Stimulated activated CD4-positive, alpha-beta T cell treated with anti-CD3 and anti-CD28 coated beads, Interleukin-15, amount 100 ng/mL, for 24 hours (primary cell): Measurements from ENCODE around the gene SMIM5.

Source experiments
- DNase-seq: peaks from one replicate; pipeline ENCODE4 v3.0.0-alpha.2; 2020

SMIM5 gene

DNA sequence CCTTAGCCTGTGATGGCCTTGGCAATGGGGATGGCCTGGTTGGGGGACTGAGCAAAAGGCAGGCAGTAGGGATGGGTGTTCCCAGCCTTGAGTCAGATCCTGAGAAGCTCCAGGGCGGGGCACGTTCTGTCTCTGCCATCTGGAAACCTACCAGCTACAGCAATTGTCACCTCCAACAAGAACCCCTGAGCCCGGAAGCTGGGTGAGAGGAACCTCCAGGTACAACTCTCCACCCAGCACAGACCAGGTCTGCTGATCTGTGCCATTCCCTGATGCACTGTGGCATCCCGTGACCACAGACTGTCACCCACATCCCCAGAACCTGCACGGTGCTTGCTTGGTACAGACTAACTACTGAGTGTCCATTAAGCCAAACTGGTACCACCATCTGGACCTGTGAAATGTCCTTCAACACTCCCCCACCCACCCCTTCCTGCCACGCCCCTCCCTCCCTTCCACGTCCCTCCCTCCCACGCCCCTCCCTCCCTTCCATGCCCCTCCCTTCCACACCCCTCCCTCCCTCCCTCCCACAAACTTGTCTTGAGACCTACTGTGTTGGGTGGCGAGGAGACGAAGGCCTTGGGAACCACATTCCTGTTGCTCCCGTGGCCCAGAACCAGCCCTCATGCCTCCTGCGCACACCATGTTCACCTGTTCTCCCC is 29.1 kb upstream of the SMIM5 start:
- DNase-seq = no peak

DNA sequence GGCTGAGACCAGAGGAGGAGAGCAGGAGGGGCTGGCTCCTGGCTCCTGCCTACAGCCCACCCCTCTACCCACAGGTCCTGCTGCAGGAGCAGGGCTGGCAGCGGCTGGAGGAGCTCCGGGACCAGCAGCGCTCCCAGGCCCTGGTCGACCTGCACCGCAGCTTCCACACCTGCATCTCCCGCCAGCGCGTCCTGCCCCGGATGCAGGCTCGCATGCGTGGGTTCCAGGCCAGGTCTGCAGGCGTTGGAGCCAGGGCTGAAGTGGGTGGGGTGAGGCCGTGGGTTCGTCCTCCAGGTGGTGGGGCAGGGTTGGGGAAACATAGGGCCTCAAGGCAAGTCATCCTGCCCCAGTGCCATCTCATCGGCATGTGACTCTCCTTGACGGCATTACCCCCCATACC is 27.4 kb upstream of the SMIM5 start:
- no peak for DNase-seq

DNA sequence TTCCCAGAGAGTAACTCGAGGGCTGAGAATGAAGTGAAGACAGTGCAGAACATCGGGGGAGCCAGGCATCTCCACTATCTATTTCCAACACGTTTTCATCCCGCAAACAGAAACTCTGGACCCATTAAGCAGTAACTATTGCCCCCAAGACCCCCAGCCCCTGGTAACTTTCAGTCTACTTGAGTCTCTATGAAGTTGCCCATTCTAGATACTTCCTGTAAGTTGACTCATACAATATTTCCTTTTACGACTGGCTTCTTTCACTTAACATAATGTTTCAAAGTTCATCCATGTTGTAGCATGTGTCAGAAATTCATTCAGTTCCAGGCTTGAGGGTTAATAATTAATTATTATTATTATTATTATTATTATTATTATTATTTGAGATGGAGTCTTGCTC is 26.1 kb upstream of the SMIM5 start:
- DNase-seq = no peak

DNA sequence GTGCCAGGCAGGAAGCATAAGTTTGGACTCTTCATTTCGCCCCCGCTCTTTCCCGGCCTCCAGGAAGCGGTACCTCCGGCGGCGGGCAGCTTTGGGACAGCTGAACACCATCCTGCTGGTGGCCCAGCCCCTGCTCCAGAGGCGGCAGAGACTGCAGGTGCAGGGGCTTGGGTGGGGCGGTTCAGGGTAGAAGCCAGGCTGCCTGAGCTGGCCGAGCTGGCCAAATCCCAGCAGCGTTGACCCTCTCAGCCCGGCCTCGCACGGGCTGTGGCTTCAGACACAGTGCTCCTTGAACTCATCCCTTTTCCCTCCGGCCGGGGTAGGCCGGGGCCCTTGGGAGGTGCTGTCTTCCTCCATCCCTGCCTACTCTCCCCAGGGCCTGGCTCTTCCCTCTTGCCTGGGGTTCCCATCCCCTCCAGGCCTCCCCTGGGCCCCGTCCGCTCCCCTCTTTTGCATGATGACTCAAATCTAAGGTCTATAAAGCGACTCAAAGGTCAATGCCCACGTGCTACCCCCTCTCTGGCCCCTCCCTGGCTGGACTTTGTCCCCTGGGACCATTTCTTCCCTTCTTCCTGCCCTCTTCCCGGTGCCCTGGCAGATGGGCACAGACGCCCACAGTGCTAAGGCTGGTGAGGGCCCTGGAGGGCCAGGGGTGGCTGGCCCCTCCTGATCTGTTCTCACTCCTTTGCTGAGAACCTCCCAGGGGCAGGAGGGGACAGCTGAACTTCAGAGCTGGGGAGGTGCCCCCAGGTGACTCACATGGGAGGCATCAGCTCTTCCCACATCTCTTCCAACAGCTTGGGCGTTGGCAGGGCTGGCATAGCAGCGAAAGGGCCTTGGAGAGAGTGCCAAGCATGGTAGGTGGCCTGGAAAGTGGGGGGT is 22.9 kb upstream of the SMIM5 start:
- no peak for DNase-seq

DNA sequence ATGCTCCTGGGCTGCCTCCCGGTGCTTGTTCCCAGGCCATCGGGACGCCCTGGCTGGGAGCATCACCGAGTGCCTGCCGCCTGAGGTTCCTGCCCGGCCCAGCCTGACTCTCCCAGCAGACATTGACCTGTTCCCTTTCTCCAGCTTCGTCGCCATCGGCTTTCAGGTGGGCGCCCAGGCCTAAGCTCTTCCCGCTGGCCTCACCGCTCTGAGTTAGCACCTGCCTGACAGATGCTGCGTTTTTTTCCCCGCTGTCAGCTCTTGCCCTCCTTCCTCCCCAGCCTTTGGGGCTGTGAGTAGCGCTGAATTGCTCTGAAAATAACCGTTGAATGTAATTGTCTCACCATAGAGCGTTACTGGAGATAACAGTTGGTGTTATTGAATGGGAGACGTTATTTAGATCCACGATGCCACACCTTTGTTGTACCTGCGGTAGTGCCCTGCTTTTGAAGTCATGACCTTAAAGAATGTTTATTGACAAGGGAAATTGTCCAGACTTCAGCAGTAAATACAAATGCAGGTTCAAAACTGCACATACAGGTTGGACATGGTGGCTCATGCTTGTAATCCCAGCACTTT is 21.3 kb upstream of the SMIM5 start:
- no peak for DNase-seq

DNA sequence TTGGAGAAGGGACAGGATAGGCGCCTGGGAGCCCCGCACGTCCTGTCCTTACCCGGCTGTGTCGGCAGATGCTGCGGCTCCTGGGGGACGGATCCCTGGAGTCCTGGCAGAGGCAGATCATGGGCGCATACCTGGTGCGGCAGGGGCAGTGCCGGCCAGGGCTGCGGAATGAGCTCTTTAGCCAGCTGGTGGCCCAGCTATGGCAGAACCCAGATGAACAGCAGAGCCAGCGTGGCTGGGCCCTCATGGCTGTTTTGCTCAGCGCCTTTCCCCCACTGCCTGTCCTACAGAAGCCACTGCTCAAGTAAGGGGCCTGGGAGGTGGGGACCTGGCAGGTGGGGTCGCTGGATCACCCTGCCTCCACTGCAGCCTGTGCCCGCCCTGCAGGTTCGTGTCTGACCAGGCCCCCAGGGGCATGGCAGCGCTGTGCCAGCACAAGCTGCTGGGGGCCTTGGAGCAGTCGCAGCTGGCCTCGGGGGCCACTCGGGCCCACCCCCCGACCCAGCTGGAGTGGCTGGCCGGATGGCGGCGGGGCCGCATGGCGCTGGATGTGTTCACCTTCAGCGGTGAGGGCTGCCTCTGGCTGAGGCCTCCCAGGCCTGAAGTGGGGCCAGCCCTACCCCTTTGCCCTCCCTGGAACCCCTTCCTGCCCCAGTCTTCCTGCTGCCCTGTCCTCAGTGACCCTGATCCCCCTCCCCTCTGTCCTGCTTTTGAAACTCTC is 20.2 kb upstream of the SMIM5 start:
- DNase-seq = no peak

DNA sequence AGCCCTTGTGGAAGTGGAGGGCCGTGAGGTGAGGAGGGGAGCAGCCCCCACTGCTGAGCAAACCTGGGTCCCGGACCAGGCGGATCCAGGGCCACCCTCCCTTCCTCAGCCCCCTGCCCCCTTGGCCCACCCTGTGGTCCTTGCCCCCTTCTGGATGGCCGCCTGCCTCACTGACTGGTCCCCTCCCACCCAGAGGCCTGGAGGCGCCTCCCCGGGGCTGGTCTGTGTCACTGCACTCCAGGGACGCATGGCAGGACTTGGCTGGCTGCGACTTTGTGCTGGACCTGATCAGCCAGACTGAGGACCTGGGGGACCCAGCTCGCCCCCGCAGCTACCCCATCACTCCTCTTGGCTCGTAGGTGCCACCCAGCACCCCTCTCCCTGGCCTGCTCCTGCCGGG is 19.2 kb upstream of the SMIM5 start:
- DNase-seq = no peak

DNA sequence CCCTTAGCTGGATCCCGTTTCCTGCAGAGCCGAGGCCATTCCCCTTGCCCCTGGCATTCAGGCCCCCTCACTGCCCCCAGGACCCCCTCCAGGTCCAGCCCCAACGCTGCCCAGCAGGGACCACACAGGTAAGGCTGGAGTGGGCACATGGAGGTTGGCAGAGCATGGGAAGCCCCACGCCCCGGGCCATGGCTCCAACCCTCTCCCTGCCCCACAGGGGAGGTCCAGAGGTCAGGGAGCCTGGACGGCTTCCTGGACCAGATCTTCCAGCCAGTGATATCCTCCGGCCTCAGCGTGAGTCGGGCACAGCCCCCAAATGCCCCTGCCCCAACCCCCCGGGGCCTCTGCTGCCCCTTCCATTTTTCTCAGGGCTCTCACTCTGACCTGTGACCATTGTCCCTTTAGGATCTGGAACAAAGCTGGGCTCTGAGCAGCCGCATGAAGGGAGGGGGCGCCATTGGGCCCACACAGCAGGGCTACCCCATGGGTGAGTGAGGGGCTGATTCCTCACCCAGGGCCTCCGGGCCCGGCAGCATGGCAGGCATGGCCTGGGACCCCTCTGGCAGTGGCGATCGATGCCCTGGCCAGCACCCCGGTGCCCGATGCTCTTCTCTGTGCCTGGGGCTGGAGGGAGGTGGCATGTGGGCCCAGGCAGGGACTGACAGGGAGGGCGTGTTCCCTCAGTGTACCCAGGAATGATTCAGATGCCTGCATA is 18.5 kb upstream of the SMIM5 start:
- DNase-seq = no peak

DNA sequence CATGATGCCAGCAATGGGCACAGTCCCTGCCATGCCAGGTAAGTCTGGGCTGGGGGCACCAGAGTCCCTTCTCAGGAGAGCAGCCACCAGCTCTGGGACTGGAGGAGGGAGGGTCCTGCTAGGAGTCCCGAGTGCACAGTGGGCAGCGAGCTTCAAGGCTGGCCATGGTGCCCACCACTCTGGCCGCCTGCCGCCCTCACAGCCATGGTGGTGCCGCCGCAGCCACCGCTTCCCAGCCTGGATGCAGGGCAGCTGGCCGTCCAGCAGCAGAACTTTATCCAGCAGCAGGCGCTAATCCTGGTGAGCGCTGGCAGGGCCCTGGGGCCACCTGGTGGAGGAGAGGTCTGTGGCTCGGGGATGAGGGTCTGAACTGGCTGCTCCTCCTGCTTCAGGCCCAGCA is 17.9 kb upstream of the SMIM5 start:
- DNase-seq = no peak

DNA sequence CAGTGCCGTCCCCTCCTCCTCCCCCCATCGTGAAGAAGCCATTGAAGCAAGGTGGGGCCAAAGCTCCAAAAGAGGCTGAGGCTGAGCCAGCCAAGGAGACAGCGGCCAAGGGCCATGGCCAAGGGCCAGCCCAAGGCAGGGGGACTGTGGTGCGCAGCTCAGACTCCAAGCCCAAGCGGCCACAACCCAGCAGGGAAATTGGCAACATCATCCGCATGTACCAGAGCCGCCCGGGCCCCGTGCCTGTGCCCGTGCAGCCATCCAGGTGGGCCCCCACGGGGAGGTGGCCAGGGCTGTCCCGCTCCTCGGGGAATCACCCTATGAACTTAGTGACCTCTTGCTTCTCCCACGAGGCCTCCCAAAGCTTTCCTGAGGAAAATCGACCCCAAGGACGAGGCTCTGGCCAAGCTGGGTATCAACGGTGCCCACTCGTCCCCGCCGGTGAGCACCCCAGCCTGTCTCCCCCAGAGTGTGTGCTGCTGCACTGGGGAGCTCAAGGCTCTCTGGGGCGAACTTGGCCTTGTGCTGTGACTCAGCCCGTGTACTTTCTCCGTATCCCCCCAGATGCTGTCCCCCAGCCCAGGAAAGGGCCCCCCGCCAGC is 16.6 kb upstream of the SMIM5 start:
- no peak for DNase-seq

DNA sequence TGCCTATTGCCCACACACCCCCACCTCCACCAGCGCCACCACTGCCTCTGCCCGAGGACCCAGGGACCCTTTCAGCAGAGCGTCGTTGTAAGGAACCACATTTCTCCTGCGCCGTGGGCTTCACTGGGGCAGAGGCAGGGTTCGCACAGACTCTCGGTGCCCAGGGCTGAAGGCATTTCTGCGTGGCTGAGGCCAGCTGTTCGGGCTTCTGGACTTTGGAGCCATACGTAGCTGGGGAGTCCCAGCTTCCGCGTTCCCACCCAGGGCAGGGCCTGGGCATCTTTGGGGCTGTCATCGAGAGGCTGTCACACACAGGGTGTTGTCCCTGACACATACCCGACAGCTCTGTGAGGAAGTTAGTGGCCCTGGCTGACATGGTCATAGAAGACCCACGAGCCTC is 16.0 kb upstream of the SMIM5 start:
- DNase-seq = no peak

DNA sequence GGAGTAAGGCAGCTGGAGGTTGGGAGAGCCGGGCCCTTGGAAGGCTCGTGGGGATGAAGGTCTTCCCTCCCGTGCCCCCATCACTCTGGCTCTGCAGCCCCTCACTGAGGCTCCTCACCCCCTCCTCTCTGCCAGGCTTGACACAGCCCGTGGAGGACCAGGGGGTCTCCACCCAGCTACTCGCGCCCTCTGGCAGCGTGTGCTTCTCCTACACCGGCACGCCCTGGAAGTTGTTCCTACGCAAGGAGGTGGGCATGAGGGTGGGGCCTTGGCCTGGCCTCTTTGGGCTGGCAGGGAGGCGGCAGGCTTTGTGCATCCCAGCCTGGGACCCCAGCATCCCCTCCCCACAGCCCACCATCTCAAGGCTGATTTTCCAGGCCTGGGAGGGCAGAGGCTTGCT is 15.6 kb upstream of the SMIM5 start:
- no peak for DNase-seq

DNA sequence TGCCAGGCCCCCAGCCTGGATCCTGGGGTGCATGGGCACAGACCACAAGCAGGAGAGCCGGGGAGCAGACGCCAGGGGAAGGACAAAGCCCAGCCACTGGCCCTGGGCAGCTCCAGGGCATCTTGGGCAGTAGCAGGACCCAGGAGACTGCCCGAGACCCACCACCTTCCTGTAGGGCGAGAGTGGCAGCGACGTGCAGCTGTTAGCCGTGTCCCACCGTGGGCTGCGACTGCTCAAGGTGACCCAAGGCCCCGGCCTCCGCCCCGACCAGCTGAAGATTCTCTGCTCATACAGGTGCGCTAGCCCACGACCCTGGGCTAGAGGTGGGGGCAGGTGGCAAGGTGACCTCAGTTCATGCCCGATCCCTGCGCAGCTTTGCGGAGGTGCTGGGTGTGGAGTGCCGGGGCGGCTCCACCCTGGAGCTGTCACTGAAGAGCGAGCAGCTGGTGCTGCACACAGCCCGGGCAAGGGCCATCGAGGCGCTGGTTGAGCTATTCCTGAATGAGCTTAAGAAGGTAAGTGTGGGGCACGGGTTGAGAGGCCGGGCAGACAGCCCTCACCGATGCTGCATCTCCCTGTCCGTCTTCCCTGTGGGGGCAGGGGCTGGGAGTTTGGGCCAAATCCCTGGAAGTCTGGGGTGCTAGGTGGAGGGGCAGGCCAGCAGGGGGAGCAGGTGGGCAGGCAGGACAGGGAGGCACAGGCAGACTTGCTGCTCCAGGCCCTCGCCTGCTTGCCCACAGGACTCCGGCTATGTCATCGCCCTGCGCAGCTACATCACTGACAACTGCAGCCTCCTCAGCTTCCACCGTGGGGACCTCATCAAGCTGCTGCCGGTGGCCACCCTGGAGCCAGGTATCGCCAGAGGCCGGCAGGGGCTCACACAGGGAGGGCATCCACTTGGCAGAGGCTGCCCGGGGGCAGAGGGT is 13.5 kb upstream of the SMIM5 start:
- DNase-seq = peak; percentile 42

DNA sequence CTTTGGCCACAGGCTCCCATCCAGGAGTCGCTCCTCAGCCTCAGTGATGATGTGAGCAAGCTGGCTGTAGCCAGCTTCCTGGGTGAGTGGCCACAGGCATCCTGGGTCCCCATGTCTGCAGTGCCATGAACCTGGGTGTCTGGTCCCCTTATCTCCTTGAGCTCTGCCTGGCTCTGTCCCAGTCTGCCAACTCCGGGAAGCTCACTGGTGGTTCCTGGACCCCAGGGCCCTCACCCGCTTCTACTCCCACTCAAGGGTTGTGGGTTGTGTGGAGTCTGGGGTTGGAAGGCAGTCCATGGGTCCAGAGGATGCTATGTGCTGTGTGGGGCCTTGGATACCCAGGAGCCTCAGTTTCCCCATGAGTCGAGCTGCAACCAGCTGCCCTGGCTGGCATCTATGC is 11.7 kb upstream of the SMIM5 start:
- no peak for DNase-seq

DNA sequence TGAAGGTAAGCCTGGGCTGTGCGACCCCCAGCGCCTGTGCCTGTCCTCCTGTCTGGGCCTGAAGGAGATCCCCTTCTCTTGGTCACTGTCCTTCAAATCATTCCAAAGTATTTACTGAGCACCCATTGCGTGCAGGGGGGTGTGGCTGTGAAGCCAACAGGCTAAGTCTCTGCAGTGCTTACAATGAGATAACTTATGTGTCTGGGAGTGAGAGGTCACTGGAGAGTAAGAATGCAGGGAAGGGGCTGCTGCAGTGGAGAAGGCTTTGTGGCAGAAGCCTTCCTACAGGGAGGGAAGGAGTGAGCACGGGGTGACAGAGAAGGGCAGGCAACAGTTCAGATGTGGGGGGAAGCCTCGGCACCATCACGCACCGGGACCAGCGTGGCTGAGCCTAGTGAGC is 11.2 kb upstream of the SMIM5 start:
- no peak for DNase-seq

DNA sequence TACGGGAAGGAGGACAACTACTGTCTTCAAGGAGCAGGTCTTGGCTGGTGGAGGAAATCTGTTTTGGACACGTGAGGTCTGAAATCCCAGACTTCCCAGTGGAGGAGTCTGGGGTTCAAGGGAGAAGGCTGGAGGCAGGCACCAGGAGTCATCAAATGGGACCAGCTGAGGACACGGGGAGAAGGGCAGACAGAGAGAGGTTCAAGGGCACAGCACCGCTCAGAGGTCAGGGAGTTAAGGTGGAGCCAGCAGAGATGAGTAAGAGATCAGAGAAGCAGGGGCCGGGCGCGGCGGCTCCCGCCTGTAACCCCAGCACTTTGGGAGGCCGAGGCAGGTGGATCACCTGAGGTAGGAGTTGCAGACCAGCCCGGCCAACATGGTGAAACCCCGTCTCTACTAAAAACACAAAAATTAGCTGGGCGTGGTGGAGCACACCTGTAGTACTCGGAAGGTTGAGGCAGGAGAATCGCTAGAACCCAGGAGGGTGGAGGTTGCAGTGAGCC is 10.4 kb upstream of the SMIM5 start:
- no peak for DNase-seq

DNA sequence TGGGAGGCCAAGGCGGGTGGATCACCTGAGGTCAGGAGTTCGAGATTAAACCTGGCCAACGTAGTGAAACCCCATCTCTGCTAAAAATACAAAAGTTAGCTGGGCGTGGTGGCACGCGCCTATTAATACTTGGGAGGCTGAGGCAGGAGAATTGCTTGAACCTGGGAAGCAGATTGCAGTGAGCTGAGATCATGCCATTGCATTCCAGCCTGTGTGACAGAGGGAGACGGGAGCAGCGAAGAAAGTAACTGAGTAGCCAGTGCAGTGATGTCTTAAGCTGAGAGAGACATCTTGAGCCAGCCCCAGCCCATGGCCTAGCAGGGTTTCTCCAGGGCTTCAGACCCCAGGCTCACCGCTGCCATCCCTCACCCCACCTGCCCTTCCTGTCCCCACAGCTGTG is 9.8 kb upstream of the SMIM5 start:
- DNase-seq = no peak

DNA sequence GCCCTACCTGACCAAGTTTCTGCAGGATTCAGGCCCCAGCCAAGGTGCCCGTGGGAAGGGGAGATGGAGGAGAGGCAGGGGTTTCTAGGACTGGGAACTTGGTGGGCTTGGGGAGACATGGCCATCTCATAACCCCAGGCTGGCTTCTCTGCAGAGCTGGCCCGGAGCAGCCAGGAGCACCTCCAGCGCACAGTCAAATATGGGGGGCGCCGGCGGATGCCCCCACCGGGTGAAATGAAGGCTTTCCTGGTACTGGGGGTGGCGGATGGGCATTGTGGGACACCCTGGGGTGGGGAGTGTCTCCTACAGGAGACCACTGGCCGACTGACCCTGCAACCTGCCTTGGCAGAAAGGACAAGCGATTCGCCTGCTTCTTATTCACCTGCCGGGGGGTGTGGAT is 9.2 kb upstream of the SMIM5 start:
- DNase-seq = no peak

DNA sequence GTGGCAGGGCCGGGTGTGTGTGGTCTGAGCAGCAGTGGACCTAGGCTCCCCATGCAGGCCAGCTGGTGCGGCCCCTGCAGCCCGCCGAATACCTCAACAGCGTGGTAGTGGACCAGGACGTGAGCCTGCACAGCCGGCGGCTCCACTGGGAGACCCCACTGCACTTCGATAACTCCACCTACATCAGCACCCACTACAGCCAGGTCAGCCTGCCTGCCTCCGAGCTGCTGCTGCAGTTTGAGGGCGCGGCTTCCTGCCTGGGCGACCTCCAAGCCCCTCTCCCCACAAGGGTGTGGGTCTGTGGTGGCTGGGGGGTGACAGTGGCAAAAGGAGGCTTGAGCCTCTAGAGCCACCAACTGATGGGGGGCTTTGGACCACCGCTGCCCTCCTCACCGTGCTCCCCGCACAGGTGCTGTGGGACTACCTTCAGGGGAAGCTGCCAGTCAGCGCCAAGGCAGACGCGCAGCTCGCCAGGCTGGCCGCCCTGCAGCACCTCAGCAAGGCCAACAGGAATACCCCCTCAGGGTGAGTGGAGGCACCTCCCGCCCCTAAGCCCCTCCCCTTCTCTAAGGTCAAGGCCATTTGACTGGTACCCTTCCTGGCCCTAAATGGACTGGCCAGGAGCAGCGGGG is 8.4 kb upstream of the SMIM5 start:
- no peak for DNase-seq

DNA sequence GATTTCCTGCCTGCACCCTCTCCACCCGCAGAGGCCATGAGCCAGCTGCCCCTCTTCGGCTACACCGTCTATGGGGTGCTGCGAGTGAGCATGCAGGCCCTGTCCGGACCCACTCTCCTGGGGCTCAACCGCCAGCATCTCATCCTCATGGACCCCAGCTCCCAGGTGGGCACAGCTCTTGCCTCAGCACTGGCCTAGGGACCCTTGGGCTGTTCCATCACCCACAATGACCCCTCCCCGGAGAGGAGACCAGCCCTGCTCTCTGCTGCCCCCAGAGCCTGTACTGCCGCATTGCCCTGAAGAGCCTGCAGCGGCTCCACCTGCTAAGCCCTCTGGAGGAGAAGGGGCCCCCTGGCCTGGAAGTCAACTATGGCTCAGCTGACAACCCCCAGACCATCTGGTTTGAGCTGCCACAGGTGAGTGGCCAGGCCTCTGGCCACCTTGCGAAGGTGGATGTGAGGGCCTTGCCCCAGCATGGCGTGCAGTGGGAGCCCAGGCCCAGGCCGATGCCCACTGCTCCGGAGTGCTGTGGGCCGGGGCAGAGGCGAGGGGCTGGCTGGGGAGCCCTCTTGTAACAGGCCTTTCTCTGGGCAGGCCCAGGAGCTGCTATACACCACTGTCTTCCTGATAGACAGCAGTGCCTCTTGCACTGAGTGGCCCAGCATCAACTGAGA is 7.3 kb upstream of the SMIM5 start:
- peak; percentile 38 for DNase-seq
